Loucy (cell line): Measurements from ENCODE around the gene PDGFD.

Source experiments
- EZH2phosphoT487 ChIP-seq: fragments of 200-600 bp; IDR thresholded peaks from 2 replicates; pipeline ENCODE4 v1.6.1; 2018; ENCODE audit warnings: antibody characterized with exemption, mild to moderate bottlenecking, moderate library complexity, borderline replicate concordance
- TF ChIP-seq, protein P1 (sequence below): fragments of 200-600 bp; sonication (generic); conservative IDR thresholded peaks from 2 replicates; pipeline ENCODE4 v1.5.1; 2014; ENCODE audit warnings: mild to moderate bottlenecking, antibody characterized with exemption, low read length

DNA sequence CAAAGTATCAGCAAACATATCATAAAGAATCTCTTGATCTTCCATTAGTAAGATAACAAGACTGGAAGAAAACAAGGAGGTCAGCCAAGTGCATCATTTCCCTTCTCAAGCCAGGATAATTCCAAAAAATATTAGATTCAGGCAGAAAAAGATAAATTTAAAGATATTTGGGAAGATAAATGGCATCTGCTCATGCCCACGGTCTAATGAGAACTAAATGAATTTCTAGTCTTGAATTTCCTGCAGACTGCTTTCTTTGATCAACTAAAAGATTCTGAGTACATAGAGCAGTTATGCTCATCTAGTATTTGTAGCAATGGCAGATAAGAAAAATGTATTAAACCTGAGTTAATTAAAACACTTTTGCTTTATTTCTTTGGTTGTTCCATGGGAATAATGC, 96.4 kb downstream of the PDGFD start:
- TF ChIP-seq, protein P1, sequence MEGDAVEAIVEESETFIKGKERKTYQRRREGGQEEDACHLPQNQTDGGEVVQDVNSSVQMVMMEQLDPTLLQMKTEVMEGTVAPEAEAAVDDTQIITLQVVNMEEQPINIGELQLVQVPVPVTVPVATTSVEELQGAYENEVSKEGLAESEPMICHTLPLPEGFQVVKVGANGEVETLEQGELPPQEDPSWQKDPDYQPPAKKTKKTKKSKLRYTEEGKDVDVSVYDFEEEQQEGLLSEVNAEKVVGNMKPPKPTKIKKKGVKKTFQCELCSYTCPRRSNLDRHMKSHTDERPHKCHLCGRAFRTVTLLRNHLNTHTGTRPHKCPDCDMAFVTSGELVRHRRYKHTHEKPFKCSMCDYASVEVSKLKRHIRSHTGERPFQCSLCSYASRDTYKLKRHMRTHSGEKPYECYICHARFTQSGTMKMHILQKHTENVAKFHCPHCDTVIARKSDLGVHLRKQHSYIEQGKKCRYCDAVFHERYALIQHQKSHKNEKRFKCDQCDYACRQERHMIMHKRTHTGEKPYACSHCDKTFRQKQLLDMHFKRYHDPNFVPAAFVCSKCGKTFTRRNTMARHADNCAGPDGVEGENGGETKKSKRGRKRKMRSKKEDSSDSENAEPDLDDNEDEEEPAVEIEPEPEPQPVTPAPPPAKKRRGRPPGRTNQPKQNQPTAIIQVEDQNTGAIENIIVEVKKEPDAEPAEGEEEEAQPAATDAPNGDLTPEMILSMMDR = no peak
- no peak for TF ChIP-seq EZH2phosphoT487
